ENCODE results near the gene CNGB1. TPM values are rescaled to one million over a fixed set of nuclear protein-coding genes. Genes with fewer than 3 reads are reported as not detected.

CNGB1 gene
- polyA plus RNA-seq, 2 of the 4 experiments (the other 2 are of a cell fraction): 0.23 to 0.39 TPM

GRCh38 chr16:57893559-57894389 lies 77.2 kb downstream of the CNGB1 start (continued):
- TF ChIP-seq EP300 (IDR thresholded peaks at IDR 0.05) (peak; percentile 97 to 99), KDM1A (IDR thresholded peaks at IDR 0.05; ENCODE audit: low read depth) (no peak), FOSB (CRISPR knock-in tag; IDR thresholded peaks at IDR 0.05) (no peak; the same call in none of the 2 replicates), HOXB5 (CRISPR knock-in tag; IDR thresholded peaks at IDR 0.05) (no peak; the same call in 1 of the 2 replicates), ELK1 (IDR thresholded peaks at IDR 0.05; ENCODE audit: low read depth, low read length) (no peak), EHF (CRISPR knock-in tag; IDR thresholded peaks at IDR 0.05) (peak; percentile 44), BHLHE40 (IDR thresholded peaks at IDR 0.05; ENCODE audit: low read depth, low read length) (no peak), HOXA7 (CRISPR knock-in tag; IDR thresholded peaks at IDR 0.05) (no peak), CBX2 (IDR thresholded peaks at IDR 0.05; ENCODE audit: borderline replicate concordance, low read depth) (no peak), MAFK (IDR thresholded peaks at IDR 0.05; ENCODE audit: partially characterized antibody) (peak; percentile 90), FOSL2 (IDR thresholded peaks at IDR 0.05) (peak; percentile 78), FOSL2 (CRISPR knock-in tag; IDR thresholded peaks at IDR 0.05) (peak; percentile 95), ZNF302 (CRISPR knock-in tag; IDR thresholded peaks at IDR 0.05) (no peak), MAX (IDR thresholded peaks at IDR 0.05) (peak; percentile 85), MAZ (IDR thresholded peaks at IDR 0.05; ENCODE audit: borderline replicate concordance, low read depth, low read length) (no peak), GATA3 (IDR thresholded peaks at IDR 0.05; ENCODE audit: borderline replicate concordance) (peak; percentile 97), CEBPB (IDR thresholded peaks at IDR 0.05) (peak; percentile 98 to 99), POLR2A (IDR thresholded peaks at IDR 0.05; ENCODE audit: low read length) (no peak), NPAS2 (CRISPR knock-in tag; IDR thresholded peaks at IDR 0.05; ENCODE audit: borderline replicate concordance) (no peak), HMGXB4 (CRISPR knock-in tag; IDR thresholded peaks at IDR 0.05; ENCODE audit: borderline replicate concordance) (no peak), BCL3 (IDR thresholded peaks at IDR 0.05) (peak; percentile 86; the same call in 2 of the 3 replicates), ZC3H11A (IDR thresholded peaks at IDR 0.05) (no peak), POLR2AphosphoS2 (conservative IDR thresholded peaks at IDR 0.05; ENCODE audit: low read length) (no peak), USF2 (IDR thresholded peaks at IDR 0.05) (no peak), CBX8 (IDR thresholded peaks at IDR 0.05) (no peak)
